SU-DHL-6 (cell line): ENCODE data around the gene LASP1NB.

ENCODE experiments used
- H2AFZ ChIP-seq: fragments of 200-600 bp; sonication (generic); 2 replicates; pipeline ENCODE4 v1.6.1; 2014; ENCODE audit warnings: low read depth, mild to moderate bottlenecking, moderate library complexity, mixed read lengths, antibody characterized with exemption, low read length; ENCODE audit not compliant: severe bottlenecking
- H3F3A ChIP-seq: fragments of 200-600 bp; shearing (Covaris generic); 2 replicates; pipeline ENCODE4 v1.6.0; 2016; ENCODE audit warnings: antibody characterized with exemption, mild to moderate bottlenecking; ENCODE audit not compliant: insufficient read depth
- H3K27ac ChIP-seq: fragments of 200-600 bp; sonication (generic); 2 replicates; pipeline ENCODE4 v1.5.1; 2016; ENCODE audit warnings: low read depth, mild to moderate bottlenecking, low read length, moderate library complexity, mixed read lengths
- H3K27me3 ChIP-seq: fragments of 200-600 bp; sonication (generic), shearing (Covaris generic); 2 replicates; pipeline ENCODE4 v1.6.0; 2014; ENCODE audit warnings: mild to moderate bottlenecking, low read length
- H3K36me3 ChIP-seq: fragments of 200-600 bp; sonication (generic); 2 replicates; pipeline ENCODE4 v1.6.1; 2014; ENCODE audit warnings: mild to moderate bottlenecking, low read length, mixed read lengths
- H3K4me2 ChIP-seq: fragments of 300-600, 200-600 bp; shearing (Covaris generic), sonication (generic); 2 replicates; pipeline ENCODE4 v1.6.0; 2014; ENCODE audit warnings: low read length, low read depth, mild to moderate bottlenecking; ENCODE audit not compliant: poor library complexity, severe bottlenecking
- H3K4me3 ChIP-seq: fragments of 200-600 bp; sonication (generic); 2 replicates; pipeline ENCODE4 v1.5.1; 2014; ENCODE audit warnings: antibody characterized with exemption, low read length, mild to moderate bottlenecking, mixed read lengths; ENCODE audit not compliant: insufficient read depth, poor library complexity, severe bottlenecking
- H3K79me2 ChIP-seq: fragments of 200-600 bp; sonication (generic); 2 replicates; pipeline ENCODE4 v1.6.1; 2014; ENCODE audit warnings: mild to moderate bottlenecking, low read length, moderate library complexity; ENCODE audit not compliant: insufficient read depth
- H3K9ac ChIP-seq: fragments of 200-600 bp; sonication (generic); 2 replicates; pipeline ENCODE4 v1.7.0; 2014; ENCODE audit warnings: mild to moderate bottlenecking, low read length
- H3K9me2 ChIP-seq: fragments of 200-600 bp; sonication (generic); replicated peaks from 2 replicates; pipeline ENCODE4 v1.6.1; 2014; ENCODE audit warnings: low read length; ENCODE audit not compliant: insufficient read depth
- H3K9me3 ChIP-seq: fragments of 200-600 bp; sonication (generic); 2 replicates; pipeline ENCODE4 v1.6.1; 2014; ENCODE audit warnings: low read length, mixed read lengths; ENCODE audit not compliant: insufficient read depth
- H4K20me1 ChIP-seq: fragments of 200-600 bp; sonication (generic); 2 replicates; pipeline ENCODE4 v1.6.1; 2014; ENCODE audit warnings: low read depth, mild to moderate bottlenecking, antibody characterized with exemption, low read length, moderate library complexity, mixed read lengths
- EZH2phosphoT487 ChIP-seq: fragments of 200-600 bp; sonication (generic), shearing (Covaris generic); conservative IDR thresholded peaks from 2 replicates; pipeline ENCODE4 v1.6.1; 2018; ENCODE audit warnings: mild to moderate bottlenecking, antibody characterized with exemption, low read length, moderate library complexity, mixed read lengths
- TF ChIP-seq, protein P1 (sequence below): fragments of 200-600 bp; sonication (generic); IDR thresholded peaks from one replicate; pipeline ENCODE4 v1.5.1; 2017; ENCODE audit warnings: antibody characterized with exemption, mild to moderate bottlenecking, low read length, moderate library complexity; ENCODE audit not compliant: insufficient read depth, poor library complexity, severe bottlenecking

LASP1NB gene

GRCh38 chr17:38961413-38961812 is 36.0 kb downstream of the LASP1NB start:
- Histone ChIP-seq H2AFZ (no peak overlapping the region), H3K9ac (no peak overlapping the region), H3K9me3 (no peaks in the 10 kb centered on the region), H3F3A (peaks cover 2% of the 10 kb centered on the region; the same call in 1 of the 2 replicates), H3K9me2 (no peaks in the 10 kb centered on the region), H3K27me3 (no peaks in the 10 kb centered on the region), H3K27ac (no peak overlapping the region), H3K36me3 (no peaks in the 10 kb centered on the region), H3K79me2 (no peaks in the 10 kb centered on the region), H3K4me3 (no peak overlapping the region), H4K20me1 (no peaks in the 10 kb centered on the region), H3K4me2 (no peak overlapping the region)
- TF ChIP-seq, protein P1, sequence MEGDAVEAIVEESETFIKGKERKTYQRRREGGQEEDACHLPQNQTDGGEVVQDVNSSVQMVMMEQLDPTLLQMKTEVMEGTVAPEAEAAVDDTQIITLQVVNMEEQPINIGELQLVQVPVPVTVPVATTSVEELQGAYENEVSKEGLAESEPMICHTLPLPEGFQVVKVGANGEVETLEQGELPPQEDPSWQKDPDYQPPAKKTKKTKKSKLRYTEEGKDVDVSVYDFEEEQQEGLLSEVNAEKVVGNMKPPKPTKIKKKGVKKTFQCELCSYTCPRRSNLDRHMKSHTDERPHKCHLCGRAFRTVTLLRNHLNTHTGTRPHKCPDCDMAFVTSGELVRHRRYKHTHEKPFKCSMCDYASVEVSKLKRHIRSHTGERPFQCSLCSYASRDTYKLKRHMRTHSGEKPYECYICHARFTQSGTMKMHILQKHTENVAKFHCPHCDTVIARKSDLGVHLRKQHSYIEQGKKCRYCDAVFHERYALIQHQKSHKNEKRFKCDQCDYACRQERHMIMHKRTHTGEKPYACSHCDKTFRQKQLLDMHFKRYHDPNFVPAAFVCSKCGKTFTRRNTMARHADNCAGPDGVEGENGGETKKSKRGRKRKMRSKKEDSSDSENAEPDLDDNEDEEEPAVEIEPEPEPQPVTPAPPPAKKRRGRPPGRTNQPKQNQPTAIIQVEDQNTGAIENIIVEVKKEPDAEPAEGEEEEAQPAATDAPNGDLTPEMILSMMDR, result no peak
- no peak for TF ChIP-seq EZH2phosphoT487

DNA sequence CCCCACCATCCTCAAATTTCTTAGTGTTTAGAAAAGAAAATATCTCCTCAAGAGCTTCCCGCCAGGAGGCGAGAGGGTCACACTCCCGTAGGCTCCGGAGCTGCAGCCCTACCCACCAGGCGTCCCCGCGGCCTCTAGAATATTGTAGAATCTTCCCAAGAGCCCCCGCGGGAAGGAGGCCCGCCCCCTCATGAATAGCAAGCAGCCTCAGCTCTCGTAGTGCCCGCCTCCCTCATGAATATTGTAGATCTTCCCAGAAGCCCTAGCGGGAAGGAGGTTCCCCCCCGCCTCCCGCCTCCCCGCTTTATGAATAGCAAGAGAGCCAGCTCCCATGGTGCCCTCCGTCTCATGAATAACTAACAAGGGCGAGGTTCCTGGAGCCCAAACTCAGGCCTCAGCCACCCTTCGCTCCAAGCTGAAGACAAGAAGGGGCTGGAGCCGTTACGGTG is 41.9 kb downstream of the LASP1NB start, which contains the start of gene FBXO47:
Gene FBXO47, minus strand, starts transcription at position 114 of the 449 bp plus-strand sequence. CDS start 4,378 bp downstream, outside the sequence.
- Histone ChIP-seq H3K9me2 (no peaks in the 10 kb centered on the region), H3K27ac (no peak within 1 kb of the TSS), H3K4me2 (peak within 1 kb of the TSS; percentile 57), H3K79me2 (no peaks in the 10 kb centered on the region), H4K20me1 (no peaks in the 10 kb centered on the region), H3K4me3 (peak within 1 kb of the TSS; percentile 47), H3F3A (0 out of 2 replicates have a peak, but pooled peaks cover 2% of the 10 kb centered on the region), H3K9me3 (no peaks in the 10 kb centered on the region), H3K27me3 (no peaks in the 10 kb centered on the region), H3K9ac (peak within 1 kb of the TSS; percentile 42), H2AFZ (peak within 1 kb of the TSS; percentile 88), H3K36me3 (no peaks in the 10 kb centered on the region)
- TF ChIP-seq EZH2phosphoT487, result no peak
- TF ChIP-seq, protein P1, result no peak

GRCh38 chr17:38969281-38969680 is 43.9 kb downstream of the LASP1NB start:
- Histone ChIP-seq H3K79me2 (no peaks in the 10 kb centered on the region), H4K20me1 (no peaks in the 10 kb centered on the region), H2AFZ (no peak overlapping the region), H3K27me3 (no peaks in the 10 kb centered on the region), H3K4me3 (no peak overlapping the region), H3F3A (0 out of 2 replicates have a peak, but pooled peaks cover 2% of the 10 kb centered on the region), H3K27ac (no peak overlapping the region), H3K9ac (no peak overlapping the region), H3K9me2 (no peaks in the 10 kb centered on the region), H3K4me2 (no peak overlapping the region), H3K36me3 (no peaks in the 10 kb centered on the region), H3K9me3 (no peaks in the 10 kb centered on the region)
- TF ChIP-seq, protein P1, result no peak
- no peak for TF ChIP-seq EZH2phosphoT487
